PFSK-1 (cell line): ENCODE measurements around the gene TMEM175.

ENCODE experiments used
- FOXP2 ChIP-seq: optimal IDR thresholded peaks from 2 replicates; pipeline ENCODE3; 2011; ENCODE audit warnings: borderline replicate concordance, control low read depth, inconsistent platforms; ENCODE audit not compliant: insufficient read depth; ENCODE audit errors: extremely low read length, extremely low read depth
- POLR2AphosphoS5 ChIP-seq: IDR thresholded peaks from 2 replicates; pipeline ENCODE4 v1.6.1; 2012; ENCODE audit warnings: low read depth, mild to moderate bottlenecking, control low read depth, low read length, moderate library complexity
- SIN3A ChIP-seq: IDR thresholded peaks from 2 replicates; pipeline ENCODE4 v1.6.1; 2012; ENCODE audit warnings: mild to moderate bottlenecking, low read length, moderate library complexity, borderline replicate concordance; ENCODE audit not compliant: insufficient read depth
- TAF1 ChIP-seq: IDR thresholded peaks from 2 replicates; pipeline ENCODE4 v1.6.1; 2012; ENCODE audit warnings: low read length, control low read depth, borderline replicate concordance; ENCODE audit not compliant: insufficient read depth
- TF ChIP-seq, protein P1 (sequence below), 2 experiments: IDR thresholded peaks; 2 replicates each; pipeline versions ENCODE4 v1.6.1 to v1.8.0; 2011 to 2012; ENCODE audit warnings: low read depth in 2 of 2, low read length in 2 of 2, control low read depth in 1 of 2, inconsistent platforms in 1 of 2, mild to moderate bottlenecking in 1 of 2, moderate library complexity in 1 of 2; ENCODE audit not compliant: insufficient read depth in 1 of 2

The TMEM175 gene

GRCh38 chr4:951594-952468, 19.6 kb downstream of the TMEM175 start:
- TF ChIP-seq SIN3A (no peak), FOXP2 (no peak), TAF1 (no peak), POLR2AphosphoS5 (no peak)
- TF ChIP-seq, protein P1, sequence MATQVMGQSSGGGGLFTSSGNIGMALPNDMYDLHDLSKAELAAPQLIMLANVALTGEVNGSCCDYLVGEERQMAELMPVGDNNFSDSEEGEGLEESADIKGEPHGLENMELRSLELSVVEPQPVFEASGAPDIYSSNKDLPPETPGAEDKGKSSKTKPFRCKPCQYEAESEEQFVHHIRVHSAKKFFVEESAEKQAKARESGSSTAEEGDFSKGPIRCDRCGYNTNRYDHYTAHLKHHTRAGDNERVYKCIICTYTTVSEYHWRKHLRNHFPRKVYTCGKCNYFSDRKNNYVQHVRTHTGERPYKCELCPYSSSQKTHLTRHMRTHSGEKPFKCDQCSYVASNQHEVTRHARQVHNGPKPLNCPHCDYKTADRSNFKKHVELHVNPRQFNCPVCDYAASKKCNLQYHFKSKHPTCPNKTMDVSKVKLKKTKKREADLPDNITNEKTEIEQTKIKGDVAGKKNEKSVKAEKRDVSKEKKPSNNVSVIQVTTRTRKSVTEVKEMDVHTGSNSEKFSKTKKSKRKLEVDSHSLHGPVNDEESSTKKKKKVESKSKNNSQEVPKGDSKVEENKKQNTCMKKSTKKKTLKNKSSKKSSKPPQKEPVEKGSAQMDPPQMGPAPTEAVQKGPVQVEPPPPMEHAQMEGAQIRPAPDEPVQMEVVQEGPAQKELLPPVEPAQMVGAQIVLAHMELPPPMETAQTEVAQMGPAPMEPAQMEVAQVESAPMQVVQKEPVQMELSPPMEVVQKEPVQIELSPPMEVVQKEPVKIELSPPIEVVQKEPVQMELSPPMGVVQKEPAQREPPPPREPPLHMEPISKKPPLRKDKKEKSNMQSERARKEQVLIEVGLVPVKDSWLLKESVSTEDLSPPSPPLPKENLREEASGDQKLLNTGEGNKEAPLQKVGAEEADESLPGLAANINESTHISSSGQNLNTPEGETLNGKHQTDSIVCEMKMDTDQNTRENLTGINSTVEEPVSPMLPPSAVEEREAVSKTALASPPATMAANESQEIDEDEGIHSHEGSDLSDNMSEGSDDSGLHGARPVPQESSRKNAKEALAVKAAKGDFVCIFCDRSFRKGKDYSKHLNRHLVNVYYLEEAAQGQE (IDR thresholded peaks at IDR 0.05; ENCODE audit: insufficient read depth in 1 of 2, low read depth in 2 of 2, low read length in 2 of 2): no peak

DNA sequence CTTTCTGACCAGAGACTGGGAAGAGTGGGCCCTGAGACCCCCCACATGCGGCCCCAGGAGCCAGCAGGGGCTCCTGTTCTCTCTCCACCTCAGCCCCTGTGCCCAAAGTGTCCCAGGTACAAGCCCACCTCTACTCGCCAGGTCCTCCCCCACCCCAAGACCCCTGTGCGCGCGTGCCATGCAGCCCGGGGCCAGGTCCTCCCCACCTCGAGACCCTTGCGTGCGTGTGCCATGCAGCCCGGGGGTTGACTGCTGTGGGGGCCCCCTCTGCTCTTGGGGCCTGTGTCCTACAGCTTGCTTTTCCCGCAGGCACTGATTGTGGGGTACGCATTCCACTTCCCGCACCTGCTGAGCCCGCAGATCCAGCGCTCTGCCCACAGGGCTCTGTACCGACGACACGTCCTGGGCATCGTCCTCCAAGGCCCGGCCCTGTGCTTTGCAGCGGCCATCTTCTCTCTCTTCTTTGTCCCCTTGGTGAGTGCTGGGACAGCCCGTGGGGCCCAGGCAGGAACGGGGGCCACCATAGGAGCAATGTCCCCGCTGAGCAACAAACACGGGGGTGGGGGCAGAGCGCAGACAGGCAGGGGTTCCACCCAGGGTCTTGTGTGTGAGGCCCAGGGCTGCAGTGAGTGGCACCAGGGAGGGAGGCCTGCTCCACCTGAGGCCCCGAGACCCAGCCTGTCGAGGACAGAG, 20.8 kb downstream of the TMEM175 start:
- TF ChIP-seq TAF1 (no peak), POLR2AphosphoS5 (no peak), SIN3A (no peak), FOXP2 (no peak)
- TF ChIP-seq, protein P1 (IDR thresholded peaks at IDR 0.05; ENCODE audit: insufficient read depth in 1 of 2, low read depth in 2 of 2, low read length in 2 of 2): no peak

DNA sequence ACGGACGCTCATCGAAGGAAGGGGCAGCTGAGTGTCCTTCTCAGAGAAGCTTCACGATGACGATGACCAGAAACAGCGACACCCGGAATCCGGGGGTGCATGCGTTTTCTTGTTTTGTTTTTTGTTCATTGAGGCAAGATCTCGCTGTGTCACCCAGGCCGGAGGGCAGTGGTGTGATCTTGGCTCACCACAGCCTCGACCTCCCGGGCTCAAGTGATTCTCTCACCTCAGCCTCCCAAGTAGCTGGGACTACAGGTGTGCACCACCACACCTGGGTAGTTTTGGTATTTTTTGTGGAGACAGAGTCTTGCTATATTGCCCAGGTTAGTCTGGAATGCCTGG, 21.3 kb downstream of the TMEM175 start:
- TF ChIP-seq, protein P1 (IDR thresholded peaks at IDR 0.05; ENCODE audit: insufficient read depth in 1 of 2, low read depth in 2 of 2, low read length in 2 of 2): no peak
- TF ChIP-seq TAF1 (no peak), FOXP2 (no peak), POLR2AphosphoS5 (no peak), SIN3A (no peak)

- TF ChIP-seq TAF1: no peak
These were observed 22.2 kb downstream of the TMEM175 start for GRCh38 chr4:954211-955020.

- TF ChIP-seq SIN3A (no peak), POLR2AphosphoS5 (no peak), FOXP2 (no peak)
- TF ChIP-seq, protein P1 (IDR thresholded peaks at IDR 0.05; ENCODE audit: insufficient read depth in 1 of 2, low read depth in 2 of 2, low read length in 2 of 2): no peak
These were observed 23.1 kb downstream of the TMEM175 start for GRCh38 chr4:955161-955921.
